ENCODE measurements around the gene KIAA0408. TPM values are rescaled to one million over a fixed set of nuclear protein-coding genes. Genes with fewer than 3 reads are reported as not detected.
A peak's percentile ranks its signal among the peaks of the same experiment; 100 is the strongest.

KIAA0408 gene
- total RNA-seq, 1 experiment from 2014 or later, result 3.1 TPM

GRCh38 chr6:127441881-127442280 is 17.3 kb downstream of the KIAA0408 start:
- no CpG with 5 or more reads among the region's 1 CpG for WGBS (ENCODE audit: extremely low coverage, insufficient read length, low lambda C conversion rate)
- Histone ChIP-seq H3K23me2 (ENCODE audit: insufficient read length, low read depth, low read length, poor library complexity, severe bottlenecking) (no peaks in the 10 kb centered on the region), H3K79me1 (ENCODE audit: insufficient read depth, low read depth, low read length, poor library complexity, severe bottlenecking) (no peaks in the 10 kb centered on the region), H3K27me3 (ENCODE audit: insufficient read depth, low read length) (no peaks in the 10 kb centered on the region), H4K5ac (ENCODE audit: insufficient read length, low read depth, low read length) (no peak overlapping the region), H2BK12ac (ENCODE audit: insufficient read length, low read depth, low read length) (no peak overlapping the region), H3K9me3 (ENCODE audit: control insufficient read depth, low read depth, low read length) (no peaks in the 10 kb centered on the region), H3K27ac (ENCODE audit: insufficient read length, low read depth, low read length) (no peak overlapping the region), H2BK120ac (ENCODE audit: low read depth, low read length, poor library complexity, severe bottlenecking) (no peak overlapping the region), H3K56ac (ENCODE audit: insufficient read length, low read depth, low read length) (no peak overlapping the region), H4K20me1 (ENCODE audit: control insufficient read depth, insufficient read depth, insufficient read length) (no peaks in the 10 kb centered on the region), H2BK5ac (ENCODE audit: insufficient read length, low read length) (no peak overlapping the region), H2AK5ac (ENCODE audit: insufficient read length, low read length) (no peak overlapping the region), H3K4ac (ENCODE audit: low read depth, low read length) (no peak overlapping the region), H2BK15ac (ENCODE audit: low read depth, low read length) (no peak overlapping the region), H2AFZ (ENCODE audit: low read length) (no peak overlapping the region), H3K23ac (ENCODE audit: insufficient read length, low read depth, low read length) (no peak overlapping the region), H4K91ac (ENCODE audit: insufficient read length, low read depth, low read length) (no peak overlapping the region), H3K79me2 (ENCODE audit: insufficient read depth, low read length) (no peaks in the 10 kb centered on the region), H3T11ph (ENCODE audit: low read length) (no peak overlapping the region), H3K14ac (ENCODE audit: insufficient read depth, low read length) (no peak overlapping the region), H3K4me1 (ENCODE audit: insufficient read depth, low read length) (no peaks in the 10 kb centered on the region), H3K18ac (ENCODE audit: insufficient read length, low read depth, low read length) (no peak overlapping the region), H3K9ac (ENCODE audit: extremely low read depth, insufficient read length, low read length) (no peak overlapping the region), H4K8ac (replicated peaks; ENCODE audit: insufficient read length, low read depth, low read length) (no peak overlapping the region), H3K4me2 (ENCODE audit: insufficient read depth, insufficient read length, low read length) (no peak overlapping the region), H2BK20ac (ENCODE audit: low read depth, low read length, poor library complexity, severe bottlenecking) (no peak overlapping the region)
- peak overlapping the region in 1 of 3 experiments; percentile 30; a peak in 1 of 7 replicates for H3K27ac Mint-ChIP-seq
- no peaks in the 10 kb centered on the region for H3K9me3 Mint-ChIP-seq
- peaks cover 5 to 14% (median 7%) of the 10 kb centered on the region in 3 experiments; a peak in 5 of 7 replicates for H3K36me3 Mint-ChIP-seq (ENCODE audit: insufficient read depth in 1 of 3, low read depth in 3 of 3)
- TF ChIP-seq CTCF (conservative IDR thresholded peaks at IDR 0.05), result no peak
- H3K27me3 Mint-ChIP-seq (ENCODE audit: low read depth), result no peaks in the 10 kb centered on the region
- H3K4me1 Mint-ChIP-seq, result peaks cover 4 to 6% of the 10 kb centered on the region in 2 experiments
- DNase-seq, result no peak
- no peak overlapping the region for H3K4me3 Mint-ChIP-seq

Measured in H9 (cell line).